Small intestine (tissue), 7 donors: ENCODE measurements around the gene FOXO1. TPM values are rescaled to one million over a fixed set of nuclear protein-coding genes. Genes with fewer than 3 reads are reported as not detected.
A peak's percentile ranks its signal among the peaks of the same experiment; 100 is the strongest.

ENCODE experiments used
- DNase-seq, 2 donors: peaks; one replicate each; pipeline versions ENCODE4 v3.0.0 to v3.0.0-alpha.2; 2013
- FAIRE-seq: peaks from 2 replicates; lab custom pipeline; 2012; peaks lifted over from hg19 to GRCh38; lab: Jason Lieb, UNC
- H3K27ac ChIP-seq, 3 donors: one replicate each; pipeline ENCODE4 v1.5.1; 2013; ENCODE audit warnings: low read length in 2 of 3, mild to moderate bottlenecking in 2 of 3, control low read depth in 1 of 3, inconsistent platforms in 1 of 3, low read depth in 1 of 3, moderate library complexity in 1 of 3
- H3K27me3 ChIP-seq, 3 donors: one replicate each; pipeline ENCODE4 v1.6.1; 2013; ENCODE audit warnings: low read length in 3 of 3, inconsistent platforms in 1 of 3; ENCODE audit not compliant: control insufficient read depth in 3 of 3, insufficient read depth in 3 of 3
- H3K36me3 ChIP-seq, 3 donors: one replicate each; pipeline ENCODE4 v1.6.1; 2013; ENCODE audit warnings: low read length in 3 of 3, inconsistent platforms in 1 of 3, low read depth in 1 of 3, mild to moderate bottlenecking in 1 of 3, moderate library complexity in 1 of 3; ENCODE audit not compliant: control insufficient read depth in 3 of 3, insufficient read depth in 2 of 3
- H3K4me1 ChIP-seq, 3 donors: one replicate each; pipeline ENCODE4 v1.6.1; 2013; ENCODE audit warnings: low read length in 2 of 3, inconsistent platforms in 1 of 3, low read depth in 1 of 3, mild to moderate bottlenecking in 1 of 3, moderate library complexity in 1 of 3; ENCODE audit not compliant: control insufficient read depth in 3 of 3, insufficient read depth in 2 of 3
- H3K4me3 ChIP-seq, 3 donors: one replicate each; pipeline ENCODE4 v1.5.1; 2013; ENCODE audit warnings: low read length in 3 of 3, control low read depth in 1 of 3, inconsistent platforms in 1 of 3, low read depth in 1 of 3, mild to moderate bottlenecking in 1 of 3, moderate library complexity in 1 of 3
- H3K9me3 ChIP-seq, 2 donors: one replicate each; pipeline ENCODE4 v1.6.1; 2013; ENCODE audit warnings: low read depth in 1 of 2, low read length in 1 of 2; ENCODE audit not compliant: control insufficient read depth in 2 of 2, insufficient read depth in 1 of 2
- WGBS, 3 donors: extraction: QIAGEN DNeasy Blood & Tissue Kit; methylation state at CpG; one replicate each; pipeline ENCODE4 v1.1.7; 2013; 5-methylcytosine and 5-hydroxymethylcytosine counted together
- polyA plus RNA-seq, 4 donors: library from polyadenylated mRNA; stranded (reverse) in 3 of 4; unstranded in 1 of 4; fragments of 200-250 nt in 3 of 4; fragments of 120-200 nt in 1 of 4; gene quantifications; one replicate each; pipeline versions ENCODE4 v1.2.1 to v1.2.3, GENCODE V29; 2013
- donor health status: healthy with polysubstance abuse.
- donor health status: control.
- donor health status: control.
- donor health status: Bipolar disorder and iron deficiency.
- donor health status: healthy.

FOXO1 gene
- polyA plus RNA-seq, 4 donors: 4.0 to 10.1 (median 7.1) TPM

DNA sequence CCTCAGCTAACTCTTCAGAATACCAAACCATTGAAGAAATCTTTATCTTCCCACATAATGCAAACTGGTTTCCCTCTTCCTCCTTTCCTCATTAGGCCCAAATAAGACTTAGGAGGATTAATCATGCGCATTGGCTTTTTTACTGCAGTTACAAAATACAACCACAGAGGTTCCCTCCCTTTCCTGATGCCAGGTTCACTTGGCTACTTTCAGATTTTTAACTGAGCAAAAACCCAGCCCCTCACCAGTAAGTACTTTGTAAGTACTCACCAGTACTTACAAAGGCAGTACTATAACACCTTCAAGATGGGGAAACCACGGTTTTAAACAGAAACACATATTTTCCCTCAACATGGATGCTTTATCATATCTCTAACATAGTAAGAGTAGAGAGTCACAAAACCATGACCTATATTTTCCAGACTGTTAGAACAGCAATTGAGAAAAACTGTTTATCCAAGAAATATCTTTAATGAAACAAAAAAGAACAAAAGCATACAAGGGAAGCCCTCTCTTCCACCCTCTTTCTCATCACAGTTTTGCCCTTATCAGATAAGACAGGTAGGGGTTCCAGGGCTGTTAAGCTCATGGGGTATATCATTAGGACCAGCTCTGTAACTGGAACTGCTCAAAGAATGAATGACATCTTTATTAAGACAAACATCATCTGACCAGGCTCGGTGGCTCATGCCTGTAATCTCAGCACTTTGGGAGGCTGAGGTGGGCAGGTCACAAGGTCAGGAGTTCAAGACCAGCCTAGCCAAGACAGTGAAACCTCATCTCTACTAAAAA, 12.7 kb downstream of the FOXO1 start:
- Histone ChIP-seq H3K9me3 (no peaks in the 10 kb centered on the region), H3K27ac (no peak overlapping the region), H3K27me3 (no peaks in the 10 kb centered on the region), H3K36me3 (no peaks in the 10 kb centered on the region), H3K4me3 (no peak overlapping the region), H3K4me1 (peaks cover 0 to 25% (median 2%) of the 10 kb centered on the region in 3 donors)
- no peak for DNase-seq
- FAIRE-seq: no peak
- 42 to 45% (median 45%) methylated on average over 3 of the region's 3 CpGs for WGBS, 3 donors

DNA sequence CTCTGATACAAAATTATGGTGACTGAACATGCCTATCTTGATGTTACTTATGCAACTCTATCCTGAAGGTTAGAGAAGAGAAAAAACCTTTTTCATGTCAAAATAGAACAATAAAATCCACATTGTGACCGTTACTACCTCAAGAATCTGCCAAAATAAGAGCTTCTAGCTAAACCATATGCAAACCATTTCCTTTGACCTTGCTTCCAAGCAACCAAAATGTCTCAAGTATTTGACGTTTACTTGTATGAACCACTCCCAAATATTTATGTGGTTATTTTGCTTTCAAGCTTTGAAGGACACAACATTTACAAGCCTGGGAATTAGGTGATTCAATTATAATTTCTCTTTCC, 13.9 kb downstream of the FOXO1 start:
- 52 to 65% (median 52%) methylated on average over 2 of the region's 2 CpGs for WGBS, 3 donors
- no peak for DNase-seq

DNA sequence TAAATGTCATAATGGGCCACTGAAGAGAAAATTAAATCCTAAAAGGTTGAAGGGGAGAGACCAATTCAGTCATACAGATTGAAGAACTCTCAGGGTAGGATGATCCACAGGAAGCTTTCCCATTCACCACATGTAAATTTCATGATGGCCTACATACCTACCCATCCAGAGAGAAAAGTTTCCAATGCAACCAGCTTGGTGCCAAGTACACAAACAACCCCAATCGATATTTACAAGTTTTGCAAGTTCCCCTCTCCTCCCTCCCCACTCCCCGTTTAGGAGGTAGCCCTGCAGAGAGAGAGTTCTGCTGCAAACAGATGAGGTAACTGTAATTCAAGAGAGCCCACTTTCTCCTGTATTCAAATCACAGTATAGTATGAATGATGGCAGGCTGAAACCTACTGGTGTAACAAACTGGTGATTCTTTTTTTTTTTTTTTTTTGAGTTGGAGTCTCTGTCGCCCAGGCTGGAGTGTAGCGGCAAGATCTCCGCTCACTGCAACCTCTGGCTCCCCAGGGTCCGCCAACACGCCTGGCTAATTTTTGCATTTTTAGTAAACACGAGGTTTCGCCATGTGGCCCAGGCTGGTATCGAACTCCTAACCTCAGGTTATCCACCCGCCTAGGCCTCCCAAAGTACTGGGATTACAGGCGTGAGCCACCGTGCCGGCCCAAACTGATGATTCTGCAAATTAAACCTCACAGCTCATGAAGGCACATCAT, 14.4 kb downstream of the FOXO1 start:
- WGBS, 3 donors: 80 to 89% (median 86%) methylated on average over 14 of the region's 14 CpGs
- H3K4me3 ChIP-seq: no peak overlapping the region
- peak overlapping the region in 1 of 3 donors; percentile 16 for H3K27ac ChIP-seq
- DNase-seq: no peak
- H3K36me3 ChIP-seq: no peaks in the 10 kb centered on the region
- no peak for FAIRE-seq
- no peaks in the 10 kb centered on the region for H3K9me3 ChIP-seq
- peaks cover 5 to 25% (median 7%) of the 10 kb centered on the region in 3 donors for H3K4me1 ChIP-seq
- no peaks in the 10 kb centered on the region for H3K27me3 ChIP-seq

More for the DNA sequence above, 13.9 kb downstream of the FOXO1 start:
- H3K36me3 ChIP-seq: no peaks in the 10 kb centered on the region
- FAIRE-seq: no peak
- no peak overlapping the region for H3K4me3 ChIP-seq
- no peaks in the 10 kb centered on the region for H3K27me3 ChIP-seq
- H3K9me3 ChIP-seq: no peaks in the 10 kb centered on the region
- no peak overlapping the region for H3K27ac ChIP-seq
- peaks cover 5 to 22% (median 6%) of the 10 kb centered on the region in 3 donors for H3K4me1 ChIP-seq

DNA sequence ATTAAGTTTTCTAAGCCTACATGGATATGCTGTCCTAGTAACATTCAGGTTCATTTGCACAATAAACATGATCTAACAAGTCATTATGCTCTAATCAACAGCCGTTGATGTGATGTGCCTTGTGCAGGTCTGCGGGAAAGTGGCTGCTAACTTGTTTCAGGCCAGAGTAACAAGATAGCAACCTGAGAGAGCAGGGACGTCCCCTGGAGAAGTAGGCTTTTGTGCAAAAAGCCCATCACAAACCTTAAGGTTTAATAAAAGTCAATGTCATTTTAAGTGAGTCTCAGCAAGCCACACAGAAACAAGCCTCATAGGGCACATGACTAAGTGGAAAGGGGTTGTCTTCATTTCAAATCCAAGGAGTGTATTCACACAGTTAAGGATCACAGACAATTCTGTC, 17.6 kb downstream of the FOXO1 start:
- no peaks in the 10 kb centered on the region for H3K36me3 ChIP-seq
- H3K27ac ChIP-seq: peak overlapping the region in 1 of 3 donors; percentile 15
- H3K9me3 ChIP-seq: no peaks in the 10 kb centered on the region
- no peaks in the 10 kb centered on the region for H3K27me3 ChIP-seq
- DNase-seq (no peak), FAIRE-seq (no peak)
- no peak overlapping the region for H3K4me3 ChIP-seq
- peaks cover 9 to 43% (median 17%) of the 10 kb centered on the region in 3 donors for H3K4me1 ChIP-seq
- 26 to 42% (median 29%) methylated on average over 3 of the region's 3 CpGs for WGBS, 3 donors

DNA sequence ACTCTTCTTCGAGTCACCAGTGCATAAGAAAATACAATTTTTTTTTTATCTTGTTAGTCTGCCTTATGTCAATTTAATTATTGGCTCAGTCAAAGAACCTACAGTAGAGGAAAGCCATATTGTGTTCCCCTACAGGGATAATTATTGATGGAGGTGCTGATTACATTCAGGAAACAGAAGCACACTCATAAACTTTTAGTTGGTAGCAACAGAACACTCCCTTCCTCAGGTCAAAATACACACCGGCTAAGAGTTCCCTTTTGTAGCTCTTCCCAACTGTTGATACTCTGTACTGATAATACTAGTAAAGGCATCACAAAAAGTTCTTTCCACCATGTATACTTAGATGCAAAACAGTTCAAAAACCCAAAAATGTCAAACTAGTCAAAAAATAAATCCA, 18.4 kb downstream of the FOXO1 start:
- Histone ChIP-seq H3K4me1 (peaks cover 9 to 39% (median 17%) of the 10 kb centered on the region in 3 donors), H3K27me3 (no peaks in the 10 kb centered on the region), H3K27ac (no peak overlapping the region), H3K9me3 (no peaks in the 10 kb centered on the region), H3K4me3 (no peak overlapping the region), H3K36me3 (no peaks in the 10 kb centered on the region)
- WGBS, 3 donors: 13 to 30% (median 18%) methylated on average over 2 of the region's 2 CpGs
- peak; percentile 47 to 74 for DNase-seq
- FAIRE-seq: no peak

DNA sequence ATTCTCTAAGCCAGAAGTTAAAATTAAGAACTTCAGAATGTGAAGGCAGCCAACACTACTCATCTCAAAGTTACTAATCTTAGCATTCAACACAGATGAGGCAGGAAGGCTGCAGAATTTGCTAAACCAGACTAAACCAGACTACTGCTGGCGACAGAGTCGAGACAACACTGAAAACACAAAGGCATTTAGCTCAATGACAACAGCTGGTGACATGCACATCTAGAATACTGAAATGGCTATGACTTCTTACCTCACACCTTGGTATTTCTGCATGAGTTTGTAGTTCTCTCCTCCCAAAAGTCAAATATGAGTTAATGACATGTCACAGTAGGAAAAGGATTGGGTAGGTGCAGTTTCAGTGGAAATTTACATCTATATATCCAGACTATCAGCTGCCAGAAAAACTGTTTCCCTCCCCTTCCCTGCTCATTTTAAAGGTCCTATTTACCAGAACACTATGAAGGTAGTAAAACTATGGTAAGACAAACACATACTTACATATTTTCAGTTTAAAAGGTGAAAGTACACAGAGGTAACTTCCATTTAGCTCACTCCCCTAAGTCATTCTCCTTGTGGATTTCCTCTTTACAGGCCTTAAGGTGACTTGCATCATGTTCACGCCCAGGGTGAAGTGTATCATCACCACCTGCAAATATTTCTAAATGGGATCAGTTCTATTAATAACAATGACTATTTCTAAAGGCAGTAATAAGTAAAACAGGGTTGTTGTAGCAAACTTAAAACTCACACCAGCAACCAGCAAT, 21.4 kb downstream of the FOXO1 start:
- no peaks in the 10 kb centered on the region for H3K9me3 ChIP-seq
- H3K4me3 ChIP-seq: no peak overlapping the region
- no peaks in the 10 kb centered on the region for H3K27me3 ChIP-seq
- 65 to 74% (median 71%) methylated on average over 3 of the region's 3 CpGs for WGBS, 3 donors
- DNase-seq (peak; percentile 57 to 64), FAIRE-seq (no peak)
- no peaks in the 10 kb centered on the region for H3K36me3 ChIP-seq
- H3K4me1 ChIP-seq: peaks cover 9 to 39% (median 17%) of the 10 kb centered on the region in 3 donors
- peak overlapping the region in 2 of 3 donors; percentile 27 to 52 for H3K27ac ChIP-seq

DNA sequence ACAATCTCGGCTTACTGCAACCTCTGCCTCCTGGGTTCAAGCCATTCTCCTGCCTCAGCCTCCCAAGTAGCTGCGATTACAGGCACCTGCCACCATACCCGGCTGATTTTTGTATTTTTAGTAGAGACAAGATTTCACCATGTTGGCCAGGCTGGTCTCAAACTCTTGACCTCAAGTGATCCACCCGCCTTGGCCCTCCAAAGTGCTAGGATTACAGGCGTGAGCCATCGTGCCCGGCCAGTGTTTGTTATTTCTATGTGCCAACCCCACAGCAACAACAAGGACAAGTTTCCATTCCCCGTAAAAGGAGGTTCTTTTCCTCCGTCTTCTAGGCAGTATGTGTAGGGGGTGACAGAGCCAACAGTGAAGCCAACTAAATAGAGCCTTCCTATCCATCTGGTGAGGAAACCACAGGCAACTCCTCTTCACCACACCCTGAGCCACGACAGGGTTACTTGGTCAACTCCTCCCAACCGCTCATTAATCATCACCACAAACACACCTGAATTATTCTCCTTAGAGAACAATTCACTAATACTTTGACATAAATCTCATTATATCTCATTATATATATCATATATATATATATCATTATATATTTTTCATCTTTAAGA, 25.5 kb downstream of the FOXO1 start:
- H3K27ac ChIP-seq: peak overlapping the region in 1 of 3 donors; percentile 14
- peaks cover 4 to 24% (median 11%) of the 10 kb centered on the region in 3 donors for H3K4me1 ChIP-seq
- no peaks in the 10 kb centered on the region for H3K9me3 ChIP-seq
- H3K27me3 ChIP-seq: no peaks in the 10 kb centered on the region
- no peak for DNase-seq
- WGBS, 3 donors: 80 to 87% (median 81%) methylated on average over 11 of the region's 11 CpGs
- no peak overlapping the region for H3K4me3 ChIP-seq
- H3K36me3 ChIP-seq: no peaks in the 10 kb centered on the region
- FAIRE-seq: no peak

DNA sequence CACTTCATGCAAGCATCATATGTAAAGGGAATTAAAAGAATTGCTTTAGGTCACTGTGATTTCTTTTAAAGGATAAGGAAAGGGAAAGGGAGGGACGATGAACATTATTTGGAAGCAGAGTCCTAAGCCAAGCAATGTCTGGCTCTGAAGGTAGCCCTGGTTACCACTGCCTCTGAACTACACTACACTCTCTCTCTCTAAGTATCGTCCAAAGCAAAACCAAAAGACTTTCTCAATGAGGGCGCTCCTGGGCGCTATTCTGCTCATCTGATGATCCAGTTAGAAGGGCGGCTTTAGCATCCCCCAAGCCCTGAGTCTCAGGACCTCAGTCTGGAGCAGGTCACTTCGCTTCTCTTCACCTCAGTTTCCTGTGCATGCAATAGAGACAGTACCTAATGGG, 26.2 kb downstream of the FOXO1 start:
- FAIRE-seq (no peak), DNase-seq (no peak)
- no peak overlapping the region for H3K4me3 ChIP-seq
- 77 to 92% (median 85%) methylated on average over 6 of the region's 6 CpGs for WGBS, 3 donors
- H3K27me3 ChIP-seq: no peaks in the 10 kb centered on the region
- no peaks in the 10 kb centered on the region for H3K9me3 ChIP-seq
- H3K27ac ChIP-seq: no peak overlapping the region
- H3K36me3 ChIP-seq: no peaks in the 10 kb centered on the region
- H3K4me1 ChIP-seq: peaks cover 2 to 22% (median 11%) of the 10 kb centered on the region in 3 donors
